Hepatocyte (in vitro differentiated cells): Measurements from ENCODE around the gene RNLS. TPM values are rescaled to one million over a fixed set of nuclear protein-coding genes. Genes with fewer than 3 reads are reported as not detected.

ENCODE experiments used
- DNase-seq: peaks from one replicate; pipeline ENCODE4 v3.0.0-alpha.2; 2016; ENCODE audit warnings: low spot score
- H2AFZ ChIP-seq: fragments of 200-600 bp; sonication (generic); 2 replicates; pipeline ENCODE4 v1.6.0; 2016; ENCODE audit warnings: antibody characterized with exemption, mild to moderate bottlenecking
- H3K27ac ChIP-seq: fragments of 200-600 bp; sonication (generic); 2 replicates; pipeline ENCODE4 v1.5.1; 2016; ENCODE audit warnings: mild to moderate bottlenecking
- H3K27me3 ChIP-seq: fragments of 200-600 bp; sonication (generic); 2 replicates; pipeline ENCODE4 v1.6.1; 2016
- H3K36me3 ChIP-seq: fragments of 200-600 bp; sonication (generic); replicated peaks from 2 replicates; pipeline ENCODE4 v1.5.1; 2016; ENCODE audit warnings: low read depth; ENCODE audit not compliant: insufficient read depth
- H3K4me1 ChIP-seq: fragments of 200-600 bp; sonication (generic); 2 replicates; pipeline ENCODE4 v1.5.1; 2016; ENCODE audit warnings: mild to moderate bottlenecking, moderate library complexity; ENCODE audit not compliant: insufficient read depth
- H3K4me2 ChIP-seq: fragments of 200-600 bp; sonication (generic); 2 replicates; pipeline ENCODE4 v1.6.0; 2016
- H3K4me3 ChIP-seq: fragments of 200-600 bp; sonication (generic); 2 replicates; pipeline ENCODE4 v1.5.1; 2016; ENCODE audit warnings: mild to moderate bottlenecking
- H3K79me2 ChIP-seq: fragments of 200-600 bp; sonication (generic); 2 replicates; pipeline ENCODE4 v1.6.0; 2017; ENCODE audit warnings: mild to moderate bottlenecking
- H3K9me2 ChIP-seq: fragments of 200-600 bp; sonication (generic); replicated peaks from 2 replicates; pipeline ENCODE4 v1.6.0; 2017; ENCODE audit warnings: mild to moderate bottlenecking; ENCODE audit not compliant: insufficient read depth
- H3K9me3 ChIP-seq: fragments of 200-600 bp; sonication (generic); 2 replicates; pipeline ENCODE4 v1.5.1; 2016; ENCODE audit warnings: low read depth, mild to moderate bottlenecking
- H4K20me1 ChIP-seq: fragments of 200-600 bp; sonication (generic); 2 replicates; pipeline ENCODE4 v1.6.0; 2016; ENCODE audit warnings: mild to moderate bottlenecking; ENCODE audit not compliant: insufficient read depth, poor library complexity, severe bottlenecking
- CTCF ChIP-seq: fragments of 200-600 bp; sonication (generic); IDR thresholded peaks from 2 replicates; pipeline ENCODE4 v1.5.1; 2016; ENCODE audit warnings: antibody characterized with exemption, mild to moderate bottlenecking; ENCODE audit not compliant: poor library complexity
- EZH2 ChIP-seq: fragments of 200-600 bp; sonication (generic); IDR thresholded peaks from 2 replicates; pipeline ENCODE4 v1.6.1; 2016; ENCODE audit warnings: antibody characterized with exemption, mild to moderate bottlenecking, borderline replicate concordance
- EZH2phosphoT487 ChIP-seq: fragments of 200-600 bp; sonication (generic); IDR thresholded peaks from one replicate; pipeline ENCODE4 v1.6.1; 2018; ENCODE audit warnings: antibody characterized with exemption, mild to moderate bottlenecking, low read depth, moderate library complexity; ENCODE audit not compliant: unreplicated experiment, severe bottlenecking
- WGBS: methylation state at CpG from one replicate; pipeline ENCODE4 v1.1.6; 2016; ENCODE audit warnings: low lambda C conversion rate; ENCODE audit errors: missing lambda C conversion rate; 5-methylcytosine and 5-hydroxymethylcytosine counted together
- polyA plus RNA-seq: library from polyadenylated mRNA; unstranded; fragments of >200 nt; fragmentation: Nextera tagmentation; extraction: Ambion mirVana; gene quantifications from 2 replicates; pipeline ENCODE4 v1.2.1, GENCODE V29; 2016
- total RNA-seq: library from RNA; depleted of rRNA; stranded (reverse); fragments of >200 nt; gene quantifications from 2 replicates; pipeline ENCODE4 v1.2.3, GENCODE V29; 2014

RNLS gene
- total and polyA plus RNA-seq, 2 experiments from 2014 or later: 12.8 to 14.9 TPM

- Histone ChIP-seq H3K27ac (no peak overlapping the region), H4K20me1 (no peaks in the 10 kb centered on the region), H3K79me2 (no peaks in the 10 kb centered on the region), H3K9me2 (no peaks in the 10 kb centered on the region), H3K4me3 (no peak overlapping the region), H3K4me1 (no peaks in the 10 kb centered on the region), H3K36me3 (no peaks in the 10 kb centered on the region), H3K9me3 (no peaks in the 10 kb centered on the region), H3K4me2 (no peak overlapping the region), H3K27me3 (no peaks in the 10 kb centered on the region), H2AFZ (no peak overlapping the region)
- TF ChIP-seq EZH2phosphoT487 (no peak), EZH2 (no peak), CTCF (no peak)
- 74% methylated on average over 3 of the region's 3 CpGs for whole genome bisulfite sequencing
- DNase-seq: no peak
Measured at GRCh38 chr10:88297103-88297502, 286.0 kb downstream of the RNLS start.

GRCh38 chr10:88293651-88294230, 289.4 kb downstream of the RNLS start:
- Histone ChIP-seq H4K20me1 (no peaks in the 10 kb centered on the region), H3K9me3 (no peaks in the 10 kb centered on the region), H3K4me1 (no peaks in the 10 kb centered on the region), H2AFZ (no peak overlapping the region), H3K4me3 (no peak overlapping the region), H3K9me2 (no peaks in the 10 kb centered on the region), H3K79me2 (no peaks in the 10 kb centered on the region), H3K27me3 (no peaks in the 10 kb centered on the region), H3K36me3 (no peaks in the 10 kb centered on the region), H3K4me2 (no peak overlapping the region), H3K27ac (no peak overlapping the region)
- TF ChIP-seq CTCF: no peak
- no peak for TF ChIP-seq EZH2
- no peak for TF ChIP-seq EZH2phosphoT487
- WGBS: 93% methylated on average over 3 of the region's 3 CpGs
- DNase-seq: no peak

- no peaks in the 10 kb centered on the region for H3K36me3 ChIP-seq
- no peaks in the 10 kb centered on the region for H3K27me3 ChIP-seq
- no peaks in the 10 kb centered on the region for H3K9me3 ChIP-seq
- no peaks in the 10 kb centered on the region for H4K20me1 ChIP-seq
- H3K4me1 ChIP-seq: no peaks in the 10 kb centered on the region
- H3K4me3 ChIP-seq: no peak overlapping the region
- H3K4me2 ChIP-seq: no peak overlapping the region
- WGBS: 95% methylated on average over 1 of the region's 1 CpG
- H3K9me2 ChIP-seq: no peaks in the 10 kb centered on the region
- no peak for DNase-seq
- no peaks in the 10 kb centered on the region for H3K79me2 ChIP-seq
- no peak for TF ChIP-seq CTCF
- TF ChIP-seq EZH2: no peak
- no peak for TF ChIP-seq EZH2phosphoT487
- no peak overlapping the region for H3K27ac ChIP-seq
- H2AFZ ChIP-seq: no peak overlapping the region
Measured at GRCh38 chr10:88293073-88293472, 290.0 kb downstream of the RNLS start.

- H3K4me1 ChIP-seq: no peaks in the 10 kb centered on the region
- no peaks in the 10 kb centered on the region for H3K36me3 ChIP-seq
- no peaks in the 10 kb centered on the region for H4K20me1 ChIP-seq
- no peaks in the 10 kb centered on the region for H3K9me3 ChIP-seq
- no peaks in the 10 kb centered on the region for H3K27me3 ChIP-seq
- no peaks in the 10 kb centered on the region for H3K79me2 ChIP-seq
- H3K4me2 ChIP-seq: no peak overlapping the region
- DNase-seq: no peak
- no peak overlapping the region for H3K4me3 ChIP-seq
- no peak overlapping the region for H3K27ac ChIP-seq
- no peak overlapping the region for H2AFZ ChIP-seq
- no peak for TF ChIP-seq EZH2phosphoT487
- TF ChIP-seq CTCF: no peak
- TF ChIP-seq EZH2: no peak
- H3K9me2 ChIP-seq: no peaks in the 10 kb centered on the region
Measured at GRCh38 chr10:88292185-88292514, 291.0 kb downstream of the RNLS start.
